Measurements from ENCODE around the gene RHBDL1.
A peak's percentile ranks its signal among the peaks of the same experiment; 100 is the strongest.

Gene RHBDL1

DNA sequence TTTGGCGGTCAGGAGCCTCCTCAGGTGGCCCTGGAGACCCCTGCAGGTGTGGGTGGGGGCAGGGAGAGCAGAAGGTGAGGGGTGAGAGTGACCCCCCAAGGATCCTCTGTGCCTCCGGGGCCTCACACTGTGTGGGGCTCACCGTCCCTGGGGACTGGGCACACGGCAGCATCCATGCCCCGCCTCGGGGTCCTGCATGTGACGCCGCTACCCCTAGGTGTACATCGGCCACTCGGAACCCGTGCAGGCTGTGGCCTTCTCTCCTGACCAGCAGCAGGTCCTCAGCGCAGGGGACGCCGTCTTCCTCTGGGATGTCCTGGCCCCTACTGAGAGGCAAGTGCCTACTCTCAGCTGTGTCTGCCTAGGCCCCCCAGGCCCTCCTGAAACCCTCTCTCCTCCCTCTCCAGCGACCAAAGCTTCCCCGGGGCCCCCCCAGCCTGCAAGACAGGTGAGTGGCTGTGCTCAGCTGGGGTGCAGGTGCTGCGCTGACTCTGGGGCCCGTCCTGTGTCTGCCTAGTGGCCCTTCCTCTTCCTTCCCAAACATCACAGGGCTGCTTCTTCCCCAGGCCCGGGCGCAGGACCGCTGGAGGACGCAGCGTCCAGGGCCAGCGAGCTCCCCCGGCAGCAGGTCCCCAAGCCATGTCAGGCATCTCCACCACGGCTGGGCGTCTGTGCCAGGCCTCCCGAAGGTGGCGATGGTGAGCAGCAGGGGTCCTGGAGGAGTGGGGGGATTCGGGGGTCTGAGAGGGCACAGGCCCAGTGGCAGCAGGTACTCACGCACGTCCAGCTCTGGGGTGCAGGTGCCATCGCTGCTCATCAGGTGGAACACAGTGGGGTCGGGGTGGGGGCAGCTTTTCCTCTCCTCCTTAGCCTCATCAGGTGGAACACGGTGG, 16.5 kb upstream of the RHBDL1 start:
- DNase-seq = no peak

DNA sequence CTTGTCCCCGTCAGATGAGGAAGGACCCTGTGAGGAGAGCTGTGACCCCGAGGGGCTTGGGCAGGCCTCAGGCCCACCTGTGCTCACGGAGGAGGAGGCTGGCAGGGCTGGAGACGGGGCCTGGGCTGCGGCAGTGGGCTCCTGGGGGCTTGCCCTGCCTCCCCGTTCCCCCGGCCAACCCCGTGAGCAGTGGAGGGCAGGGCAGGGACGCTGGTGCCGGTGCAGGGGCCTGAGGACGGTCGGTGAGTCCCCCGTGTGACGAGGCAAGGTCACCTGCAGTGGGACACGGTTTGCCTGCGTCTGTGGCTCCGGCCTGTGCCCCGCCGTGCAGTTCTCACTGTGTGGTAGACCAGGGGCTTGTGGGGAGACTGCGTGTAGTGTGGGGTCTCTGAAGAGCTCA, 15.9 kb upstream of the RHBDL1 start:
- no peak for DNase-seq

DNA sequence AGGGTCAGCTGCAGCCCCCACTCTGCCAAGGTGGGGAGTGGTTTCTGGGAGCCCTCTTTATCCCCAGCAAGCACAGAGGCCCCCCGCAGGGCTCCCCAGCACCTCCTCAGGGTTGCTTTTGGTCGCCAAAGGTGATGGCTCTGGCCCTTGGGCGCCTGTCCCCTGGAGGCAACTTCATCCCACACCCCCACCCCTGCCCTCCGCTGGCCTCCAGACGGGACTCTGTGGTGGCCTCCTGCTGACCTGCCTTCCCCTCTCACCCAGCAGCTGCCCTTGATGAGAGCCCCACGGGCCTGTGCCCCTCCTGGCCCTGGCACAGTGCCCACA, 15.4 kb upstream of the RHBDL1 start:
- no peak for DNase-seq

DNA sequence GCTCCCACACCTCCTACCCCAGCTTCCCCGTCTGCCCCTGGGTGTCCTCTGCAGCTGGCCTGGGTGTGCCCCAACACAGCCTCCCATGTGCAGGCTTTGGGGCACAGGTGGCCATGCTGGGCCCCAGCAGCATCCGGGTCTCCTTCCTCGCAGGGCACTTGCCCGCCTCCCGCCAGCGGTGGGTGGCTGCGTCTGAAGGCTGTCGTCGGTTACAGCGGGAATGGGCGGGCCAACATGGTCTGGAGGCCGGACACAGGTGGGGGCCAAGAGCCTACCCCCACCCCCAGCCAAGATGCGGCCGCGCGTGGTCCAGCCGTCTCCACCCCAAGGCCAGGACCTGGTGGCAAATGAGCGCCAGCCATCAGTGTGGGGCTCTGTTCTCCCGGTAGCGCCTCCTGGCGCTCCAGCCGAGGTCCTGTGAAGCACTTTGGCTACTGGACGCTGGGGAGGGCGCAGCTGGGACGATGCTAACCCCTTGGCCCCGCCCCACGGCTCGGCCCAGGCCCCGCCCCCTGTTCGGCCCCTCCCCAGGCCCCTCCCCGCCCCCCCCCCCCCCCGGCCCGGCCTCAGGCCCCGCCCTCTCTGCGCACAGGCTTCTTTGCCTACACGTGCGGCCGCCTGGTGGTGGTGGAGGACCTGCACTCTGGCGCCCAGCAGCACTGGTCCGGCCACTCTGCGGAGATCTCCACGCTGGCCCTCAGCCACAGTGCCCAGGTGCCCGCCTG, 14.8 kb upstream of the RHBDL1 start:
- peak; percentile 85 to 96 for DNase-seq

DNA sequence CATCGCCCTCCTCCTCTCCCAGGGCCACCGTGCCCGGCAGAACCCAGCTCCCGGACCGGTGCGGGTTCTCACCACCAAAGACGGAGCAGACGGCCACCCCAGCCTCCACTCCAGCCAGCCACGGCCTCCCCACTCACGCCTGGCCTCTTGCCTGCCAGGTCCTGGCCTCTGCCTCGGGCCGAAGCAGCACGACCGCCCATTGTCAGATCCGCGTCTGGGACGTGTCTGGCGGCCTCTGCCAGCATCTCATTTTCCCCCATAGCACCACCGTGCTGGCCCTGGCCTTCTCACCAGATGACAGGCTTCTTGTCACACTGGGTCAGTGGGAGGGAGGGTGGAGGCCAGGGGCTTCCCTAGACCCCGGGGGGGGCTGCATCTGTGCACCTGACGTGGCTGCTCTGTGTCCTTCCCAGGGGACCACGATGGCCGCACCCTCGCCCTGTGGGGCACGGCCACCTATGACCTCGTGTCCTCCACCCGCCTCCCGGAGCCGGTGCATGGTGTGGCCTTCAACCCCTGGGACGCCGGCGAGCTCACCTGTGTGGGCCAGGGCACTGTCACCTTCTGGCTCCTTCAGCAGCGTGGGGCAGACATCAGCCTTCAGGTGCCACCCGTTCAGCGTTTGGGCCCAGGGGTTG, 14.2 kb upstream of the RHBDL1 start:
- DNase-seq = no peak

DNA sequence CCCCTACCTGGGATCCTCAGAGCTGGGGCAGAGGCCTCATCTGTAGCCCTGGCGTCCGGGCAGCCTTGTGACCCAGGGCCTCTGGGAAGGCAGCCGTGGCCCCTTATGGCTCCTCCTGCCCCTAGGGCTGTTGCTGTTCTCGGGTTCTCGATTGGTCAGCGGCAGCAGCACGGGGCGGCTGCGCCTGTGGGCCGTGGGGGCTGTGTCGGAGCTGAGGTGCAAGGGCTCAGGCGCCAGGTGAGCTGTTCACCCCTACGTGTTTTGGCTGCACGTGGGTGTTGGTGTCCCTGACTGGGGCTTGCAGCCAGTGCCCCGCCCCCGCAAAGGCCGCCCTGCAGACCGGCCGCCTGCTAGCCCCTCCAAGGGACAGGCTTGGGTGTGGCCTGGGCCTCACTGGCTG, 13.4 kb upstream of the RHBDL1 start:
- no peak for DNase-seq

DNA sequence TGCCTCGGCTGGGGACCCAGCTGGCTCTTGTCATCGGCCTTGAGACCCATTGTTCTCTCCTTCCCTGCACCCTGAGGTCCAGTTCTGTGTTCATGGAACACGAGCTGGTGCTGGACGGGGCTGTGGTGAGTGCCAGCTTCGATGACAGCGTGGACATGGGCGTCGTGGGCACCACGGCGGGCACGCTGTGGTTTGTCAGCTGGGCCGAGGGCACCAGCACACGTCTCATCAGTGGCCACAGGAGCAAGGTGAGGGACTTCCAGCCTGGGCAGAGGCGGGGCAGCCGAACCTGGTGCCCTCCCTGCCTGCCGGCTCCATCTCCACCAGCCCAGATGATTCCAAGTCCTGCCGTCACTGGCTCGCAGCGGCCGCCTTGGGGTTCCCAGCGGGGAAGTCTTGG, 12.9 kb upstream of the RHBDL1 start:
- no peak for DNase-seq

DNA sequence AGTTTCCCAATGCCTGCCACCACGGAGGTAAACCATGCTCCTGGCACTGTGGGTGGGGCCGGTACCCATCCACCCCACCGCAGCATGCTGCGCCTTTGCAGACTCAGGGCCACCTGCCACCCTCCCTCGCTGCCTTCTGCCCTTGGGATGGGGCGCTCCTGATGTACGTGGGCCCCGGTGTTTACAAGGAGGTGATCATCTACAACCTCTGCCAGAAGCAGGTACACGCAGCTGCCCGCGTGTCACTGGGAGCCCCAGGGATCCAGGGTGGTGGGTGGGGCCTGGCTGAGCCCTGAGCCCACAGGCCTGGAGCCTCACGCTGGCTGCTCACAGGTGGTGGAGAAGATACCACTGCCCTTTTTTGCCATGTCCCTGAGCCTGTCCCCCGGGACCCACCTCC, 8.9 kb upstream of the RHBDL1 start:
- no peak for DNase-seq

DNA sequence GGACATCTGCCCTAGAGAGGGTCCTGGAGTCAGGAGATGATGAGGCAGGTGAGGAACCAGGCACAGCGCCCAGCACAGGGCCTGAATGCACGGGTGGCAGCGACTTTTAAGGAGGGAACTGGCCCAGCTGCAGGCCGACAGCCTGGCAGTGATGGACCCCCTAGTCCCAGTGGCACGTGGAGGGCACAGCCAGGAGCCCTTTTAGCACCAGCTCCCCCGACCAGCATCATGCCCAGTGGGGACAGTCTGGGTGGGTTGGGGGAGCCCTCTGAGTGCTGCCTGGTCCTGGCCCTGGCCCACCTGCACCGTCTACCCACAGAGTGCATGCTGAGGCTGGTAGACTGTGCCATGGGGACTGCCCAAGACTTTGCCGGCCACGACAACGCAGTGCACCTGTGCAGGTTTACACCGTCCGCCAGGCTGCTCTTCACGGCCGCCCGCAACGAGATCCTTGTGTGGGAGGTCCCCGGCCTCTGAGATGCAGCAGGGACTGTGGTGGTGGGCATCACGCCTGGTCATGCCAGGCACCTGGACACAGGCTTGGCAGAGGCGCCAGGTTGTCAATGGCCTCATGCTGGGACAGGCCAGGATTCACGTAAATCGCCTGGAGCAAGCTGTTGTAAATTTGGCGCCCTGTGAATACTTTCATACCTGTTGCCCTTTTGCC, 8.2 kb upstream of the RHBDL1 start:
- DNase-seq = no peak

DNA sequence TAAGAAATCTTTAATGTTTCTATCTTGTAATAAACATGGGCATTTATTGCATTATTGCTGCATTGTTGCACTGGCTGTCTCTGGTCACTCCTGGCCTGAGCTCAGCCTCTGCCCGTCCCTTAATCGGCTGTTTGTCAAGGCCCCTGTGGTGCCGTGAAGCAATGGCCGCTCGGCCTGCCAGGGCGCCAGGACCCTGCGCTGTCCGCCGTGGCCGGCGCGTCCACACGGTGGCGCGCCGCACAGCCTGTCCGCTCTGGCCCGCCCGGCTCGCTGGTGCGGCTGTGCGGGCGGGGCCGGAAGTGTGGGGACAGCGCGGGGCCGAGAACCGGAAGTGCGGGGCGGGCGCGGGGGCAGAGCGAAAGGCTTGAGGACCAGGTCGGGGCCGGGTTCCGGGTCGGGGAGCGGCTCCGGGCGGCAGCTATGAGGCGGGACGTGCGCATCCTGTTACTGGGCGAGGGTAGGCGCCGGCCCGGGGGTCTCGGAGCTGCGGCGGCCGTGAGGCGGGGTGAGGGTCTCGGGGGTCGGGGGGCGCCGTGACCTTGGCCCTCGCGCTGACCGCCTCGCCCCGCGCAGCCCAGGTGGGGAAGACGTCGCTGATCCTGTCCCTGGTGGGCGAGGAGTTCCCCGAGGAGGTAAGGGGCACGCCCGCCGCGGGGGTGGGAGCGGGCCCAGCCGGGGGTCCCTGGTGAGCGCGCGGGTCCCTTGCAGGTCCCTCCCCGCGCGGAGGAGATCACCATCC, 7.5 kb upstream of the RHBDL1 start, which contains the start of gene RHOT2:
TSS of gene RHOT2 (plus strand) at position 353 of the 739 bp plus-strand sequence. CDS start at position 421, 68 bp downstream.
- peak; percentile 83 to 90 for DNase-seq

DNA sequence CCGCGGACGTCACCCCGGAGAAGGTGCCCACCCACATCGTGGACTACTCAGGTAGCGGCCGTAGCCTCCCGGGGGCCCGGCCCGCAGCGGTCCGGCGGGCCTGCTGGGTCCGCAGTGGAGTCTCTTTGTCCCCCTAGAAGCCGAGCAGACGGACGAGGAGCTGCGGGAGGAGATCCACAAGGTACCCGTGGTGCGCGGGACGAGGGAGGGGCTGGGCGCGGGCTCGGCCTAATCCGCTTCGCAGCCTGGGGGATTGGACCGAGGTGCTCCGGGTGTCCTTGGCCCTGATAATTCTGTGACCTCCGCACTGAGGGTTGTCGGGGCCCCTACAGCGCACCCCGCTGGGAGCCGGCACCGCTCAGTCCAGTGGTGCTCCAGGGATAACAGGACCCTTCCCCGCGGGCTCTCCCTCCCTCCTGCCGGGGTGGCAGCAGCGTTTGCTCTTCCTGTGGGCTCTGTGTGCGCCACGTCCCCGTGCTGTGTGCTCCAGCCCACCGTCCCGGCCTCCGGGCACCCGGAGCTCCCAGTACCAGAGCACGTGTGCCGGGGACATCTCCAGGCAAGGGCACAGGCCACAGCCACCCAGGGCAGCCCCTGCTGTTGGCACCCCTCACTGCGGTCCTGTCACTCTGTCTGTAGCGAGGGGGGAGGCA, 6.8 kb upstream of the RHBDL1 start:
- no peak for DNase-seq

DNA sequence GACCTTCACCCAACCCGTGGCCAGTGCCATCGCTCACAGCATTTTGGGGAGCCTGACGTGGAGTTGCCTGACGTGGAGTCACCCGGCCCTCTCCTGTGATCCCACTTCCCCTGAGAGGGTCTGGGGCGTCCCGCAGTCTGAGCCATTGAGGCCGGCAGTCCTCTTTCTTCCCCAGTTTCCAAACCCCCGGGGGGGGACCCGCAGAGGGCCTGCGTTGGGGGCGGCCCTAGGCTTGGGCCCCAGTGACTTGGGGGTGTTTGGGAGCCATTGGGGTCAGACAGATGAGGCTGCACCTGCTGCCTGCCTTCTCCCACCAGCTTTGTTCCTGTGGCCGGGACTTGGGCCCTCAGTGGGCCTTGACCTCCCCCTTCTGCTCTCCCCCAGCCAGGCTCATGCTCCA, 5.8 kb upstream of the RHBDL1 start:
- no peak for DNase-seq

DNA sequence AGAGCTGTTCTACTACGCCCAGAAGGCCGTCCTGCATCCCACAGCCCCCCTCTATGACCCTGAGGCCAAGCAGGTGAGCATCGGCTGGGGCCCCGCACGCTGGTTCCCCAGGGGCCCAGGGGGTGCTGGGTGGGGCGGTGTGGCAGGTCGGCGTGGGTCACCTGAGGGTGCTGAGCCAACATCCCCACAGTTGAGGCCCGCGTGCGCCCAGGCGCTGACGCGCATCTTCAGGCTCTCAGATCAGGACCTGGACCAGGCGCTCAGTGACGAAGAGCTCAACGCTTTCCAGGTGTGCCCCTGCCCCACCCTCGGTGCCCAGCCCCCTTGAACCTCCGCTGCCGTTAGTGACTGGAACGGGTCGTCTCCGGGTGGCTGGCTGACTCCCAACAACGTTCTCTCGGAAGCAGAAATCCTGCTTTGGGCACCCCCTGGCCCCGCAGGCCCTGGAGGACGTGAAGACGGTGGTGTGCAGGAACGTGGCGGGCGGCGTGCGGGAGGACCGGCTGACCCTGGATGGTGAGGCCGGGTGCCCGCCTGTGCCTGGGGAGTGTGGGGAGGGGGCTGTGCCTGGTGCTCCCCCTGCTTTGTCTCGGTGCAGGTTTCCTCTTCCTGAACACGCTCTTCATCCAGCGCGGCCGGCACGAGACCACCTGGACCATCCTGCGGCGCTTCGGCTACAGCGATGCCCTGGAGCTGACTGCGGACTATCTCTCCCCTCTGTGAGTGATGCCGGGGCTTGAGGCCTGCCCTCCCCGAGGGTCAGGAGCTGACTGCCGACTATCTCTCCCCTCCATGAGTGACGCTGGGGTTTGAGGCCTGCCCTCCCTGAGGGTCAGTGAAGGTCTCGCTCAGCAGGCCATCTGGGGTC, 4.8 kb upstream of the RHBDL1 start:
- DNase-seq = no peak

DNA sequence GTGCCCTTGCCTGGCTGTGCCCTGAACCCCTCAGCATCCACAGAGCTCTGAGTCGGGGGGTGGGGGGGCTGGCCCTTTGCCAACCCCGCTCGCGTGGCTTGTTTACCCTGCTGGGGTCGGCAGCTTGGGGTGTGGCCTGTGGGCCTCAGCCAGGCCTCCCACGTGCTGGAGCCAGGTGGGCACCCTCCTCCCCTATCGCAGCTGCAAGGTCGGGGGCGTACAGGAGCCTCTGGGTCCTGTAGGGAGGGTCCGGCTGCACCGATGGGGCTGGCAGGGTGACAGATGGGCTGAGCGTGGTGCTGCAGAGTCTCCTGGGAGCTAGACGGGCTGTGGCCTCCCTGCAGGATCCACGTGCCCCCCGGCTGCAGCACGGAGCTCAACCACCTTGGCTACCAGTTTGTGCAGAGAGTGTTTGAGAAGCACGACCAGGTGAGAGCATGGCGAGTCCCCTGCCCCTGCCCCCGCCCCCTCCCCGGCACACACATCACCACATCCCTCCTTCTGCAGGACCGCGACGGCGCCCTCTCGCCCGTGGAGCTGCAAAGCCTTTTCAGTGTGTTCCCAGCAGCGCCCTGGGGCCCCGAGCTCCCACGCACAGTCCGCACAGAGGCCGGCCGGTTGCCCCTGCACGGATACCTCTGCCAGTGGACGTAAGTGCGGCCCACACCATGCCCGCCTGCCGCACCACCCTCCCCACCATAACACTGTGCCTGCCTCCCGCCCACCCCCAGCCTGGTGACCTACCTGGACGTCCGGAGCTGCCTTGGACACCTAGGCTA, 3.9 kb upstream of the RHBDL1 start:
- DNase-seq = no peak

DNA sequence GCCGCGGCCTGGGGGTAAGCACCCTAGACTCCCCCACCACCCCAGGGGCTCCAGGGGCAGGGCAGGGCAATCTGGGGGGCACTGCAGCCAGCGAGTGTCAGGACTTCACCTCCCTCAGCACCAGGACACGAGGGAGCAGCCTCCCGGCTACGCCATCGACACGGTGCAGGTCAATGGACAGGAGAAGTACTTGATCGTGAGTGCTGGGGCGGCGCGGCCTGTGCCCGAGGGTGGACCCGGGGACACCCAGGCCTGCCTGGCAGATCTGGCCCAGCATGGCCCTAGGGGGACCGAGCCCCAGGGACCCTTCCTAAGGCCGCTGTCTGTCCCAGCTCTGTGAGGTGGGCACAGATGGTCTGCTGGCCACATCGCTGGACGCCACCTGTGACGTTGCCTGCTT, 3.1 kb upstream of the RHBDL1 start:
- no peak for DNase-seq

DNA sequence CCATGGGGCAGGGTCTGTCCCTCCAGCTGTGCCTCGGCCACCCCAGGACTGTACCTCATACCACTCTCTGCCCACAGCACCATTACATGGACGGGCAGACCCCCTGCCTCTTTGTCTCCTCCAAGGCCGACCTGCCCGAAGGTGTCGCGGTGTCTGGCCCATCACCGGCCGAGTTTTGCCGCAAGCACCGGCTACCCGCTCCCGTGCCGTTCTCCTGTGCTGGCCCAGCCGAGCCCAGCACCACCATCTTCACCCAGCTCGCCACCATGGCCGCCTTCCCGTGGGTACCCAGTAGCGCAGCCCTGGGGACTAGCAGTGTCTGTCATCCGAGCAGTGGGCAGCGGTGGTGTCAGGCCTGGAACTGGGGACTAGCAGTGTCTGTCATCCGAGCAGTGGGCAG, 2.6 kb upstream of the RHBDL1 start:
- DNase-seq = no peak

DNA sequence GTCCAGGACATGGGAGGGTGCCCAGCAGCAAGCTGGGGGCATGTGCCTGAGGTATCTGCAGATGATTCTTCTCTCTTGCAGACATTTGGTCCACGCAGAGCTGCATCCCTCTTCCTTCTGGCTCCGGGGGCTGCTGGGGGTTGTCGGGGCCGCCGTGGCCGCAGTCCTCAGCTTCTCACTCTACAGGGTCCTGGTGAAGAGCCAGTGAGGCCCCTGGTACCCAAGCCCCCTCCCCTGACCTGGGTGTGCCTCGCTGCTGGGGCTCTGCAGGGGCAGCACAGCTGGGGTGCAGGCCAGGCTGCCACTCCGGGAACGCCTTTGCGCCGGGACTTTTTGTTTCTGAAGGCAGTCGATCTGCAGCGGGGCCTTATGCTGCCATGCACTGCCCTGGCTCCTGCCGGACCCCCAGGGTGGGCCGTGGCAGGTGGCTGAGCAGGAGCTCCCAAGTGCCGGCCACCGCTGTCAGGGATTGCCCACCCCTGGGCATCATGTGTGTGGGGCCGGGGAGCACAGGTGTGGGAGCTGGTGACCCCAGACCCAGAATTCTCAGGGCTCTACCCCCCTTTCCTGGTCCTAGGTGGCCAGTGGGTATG, 2.0 kb upstream of the RHBDL1 start:
- DNase-seq = no peak

DNA sequence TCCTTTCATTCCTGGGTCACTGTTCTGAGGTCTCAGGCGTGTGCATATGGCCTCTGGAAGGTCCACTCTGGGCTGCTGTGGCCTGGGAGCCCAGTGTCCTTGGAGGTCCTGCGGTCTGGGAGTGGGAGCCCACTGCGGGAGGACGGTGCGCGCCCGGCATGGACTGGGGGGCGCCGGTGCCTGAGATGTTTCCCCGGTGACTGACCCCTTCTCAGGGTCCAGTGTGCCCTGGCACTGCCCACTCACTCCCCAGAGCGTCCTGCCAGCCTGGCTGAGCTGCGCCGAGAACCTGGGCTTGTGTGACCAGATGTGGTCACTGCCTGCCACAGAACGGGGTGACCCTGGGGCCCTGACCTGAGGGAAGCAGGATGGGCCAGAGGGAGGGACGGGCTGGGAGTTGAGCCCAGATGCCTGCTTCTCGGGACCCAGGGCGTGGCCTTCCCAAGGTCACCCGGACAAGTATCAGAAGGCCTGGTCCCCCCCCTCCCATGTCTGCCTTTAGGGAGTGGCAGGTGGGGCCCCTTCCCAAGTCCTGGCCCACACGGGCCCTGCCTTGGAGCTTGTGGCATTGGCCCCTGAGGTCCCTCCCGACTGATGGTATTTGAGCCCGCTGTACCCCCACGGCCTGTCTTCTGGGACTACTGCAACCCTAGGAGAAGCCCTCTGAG, 1.1 kb upstream of the RHBDL1 start:
- DNase-seq = no peak

DNA sequence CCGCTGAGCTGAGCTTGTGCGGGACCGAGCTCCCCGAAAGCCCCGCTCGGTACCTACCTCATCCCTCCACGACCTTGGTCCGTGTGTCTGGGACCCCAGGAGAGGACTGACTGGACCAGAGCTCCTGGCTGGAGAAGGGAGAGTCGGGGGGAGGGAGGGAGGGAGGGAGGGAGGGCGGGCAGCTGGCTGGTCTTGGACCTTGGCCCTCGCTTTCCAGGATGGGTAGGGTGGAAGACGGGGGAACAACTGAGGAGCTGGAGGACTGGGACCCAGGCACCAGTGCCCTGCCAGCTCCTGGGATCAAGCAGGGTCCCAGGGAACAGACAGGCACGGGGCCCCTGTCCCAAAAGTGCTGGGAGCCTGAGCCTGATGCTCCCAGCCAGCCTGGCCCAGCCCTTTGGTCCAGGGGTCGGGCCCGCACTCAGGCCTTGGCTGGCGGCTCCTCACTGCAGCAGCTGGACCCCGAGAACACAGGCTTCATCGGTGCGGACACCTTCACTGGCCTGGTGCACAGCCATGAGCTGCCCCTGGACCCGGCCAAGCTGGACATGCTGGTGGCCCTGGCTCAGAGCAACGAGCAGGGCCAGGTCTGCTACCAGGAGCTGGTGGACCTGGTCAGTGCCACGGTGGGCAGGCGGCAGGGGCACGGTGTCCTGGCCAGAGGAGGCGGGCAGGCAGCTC, 553 bp downstream of the RHBDL1 start:
- no peak for DNase-seq
